ENCODE data around the gene ATP5PB. TPM values are rescaled to one million over a fixed set of nuclear protein-coding genes. Genes with fewer than 3 reads are reported as not detected.

The ATP5PB gene
- total RNA-seq, 5 donors from 2014 or later (not counting 1 experiment from before 2014, with no cell fraction given), result 88.1 to 129 (median 118) TPM

DNA sequence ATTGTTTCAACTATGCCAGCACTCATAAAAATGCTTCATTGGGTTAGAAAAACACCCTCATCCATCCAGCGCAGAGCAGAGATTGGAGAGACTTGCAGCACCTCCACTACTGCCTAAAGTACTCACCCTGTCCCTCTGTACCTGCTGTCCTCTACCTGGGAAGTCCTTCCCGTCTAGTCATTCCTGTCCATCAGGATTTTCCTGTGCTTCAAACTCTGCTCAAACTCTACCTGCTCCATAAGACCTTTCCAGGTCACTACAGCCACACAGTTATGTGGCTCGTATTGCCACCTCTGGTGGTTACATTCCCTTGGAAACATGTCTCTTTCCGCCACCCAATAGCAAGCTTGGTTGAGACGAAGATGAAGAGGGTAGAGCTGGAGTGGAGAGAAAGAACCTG is 28.9 kb upstream of the ATP5PB start:
- H3K36me3 Mint-ChIP-seq, result peaks cover 66% of the 10 kb centered on the region
- H3K4me1 Mint-ChIP-seq, result no peaks in the 10 kb centered on the region
- H3K9me3 Mint-ChIP-seq, result no peaks in the 10 kb centered on the region
- DNase-seq (no peak), ATAC-seq (replicated peaks in 1 of 4) (no peak)
- H3K4me1 ChIP-seq (ENCODE audit: control insufficient read depth in 1 of 2, extremely low read depth in 1 of 2, insufficient read depth in 2 of 2, low read length in 2 of 2), result no peaks in the 10 kb centered on the region
- H3K27ac Mint-ChIP-seq, result no peak overlapping the region
- POLR2A ChIA-PET, result interaction anchor here in 1 of 2 donors (0.7 kb wide), 1 partner anchor 379 kb away, joined by 3 read pairs; no protein-coding TSS in a partner anchor
- H3K4me3 ChIP-seq (ENCODE audit: control insufficient read depth in 1 of 2, extremely low read depth in 1 of 2, low read length in 1 of 2), result no peak overlapping the region
- CTCF ChIA-PET, result no interaction called here
- H3K27me3 Mint-ChIP-seq, result no peaks in the 10 kb centered on the region
- H3K9me3 ChIP-seq, result no peaks in the 10 kb centered on the region
- WGBS (ENCODE audit: insufficient coverage), result 54% methylated on average over 3 of the region's 5 CpGs
- H3K27me3 ChIP-seq (replicated peaks in 1 of 2; ENCODE audit: control insufficient read depth in 2 of 2, extremely low read depth in 1 of 2, insufficient read depth in 2 of 2, low read length in 1 of 2), result peaks cover 0 to 2% of the 10 kb centered on the region in 2 experiments
- no peak overlapping the region for H3K27ac ChIP-seq (ENCODE audit: low read length)
- H3K36me3 ChIP-seq (ENCODE audit: control insufficient read depth in 2 of 2, extremely low read depth in 1 of 2, insufficient read depth in 1 of 2, low read length in 1 of 2), result peaks cover 5 to 10% of the 10 kb centered on the region in 2 donors
- H3K4me3 Mint-ChIP-seq, result no peak overlapping the region

DNA sequence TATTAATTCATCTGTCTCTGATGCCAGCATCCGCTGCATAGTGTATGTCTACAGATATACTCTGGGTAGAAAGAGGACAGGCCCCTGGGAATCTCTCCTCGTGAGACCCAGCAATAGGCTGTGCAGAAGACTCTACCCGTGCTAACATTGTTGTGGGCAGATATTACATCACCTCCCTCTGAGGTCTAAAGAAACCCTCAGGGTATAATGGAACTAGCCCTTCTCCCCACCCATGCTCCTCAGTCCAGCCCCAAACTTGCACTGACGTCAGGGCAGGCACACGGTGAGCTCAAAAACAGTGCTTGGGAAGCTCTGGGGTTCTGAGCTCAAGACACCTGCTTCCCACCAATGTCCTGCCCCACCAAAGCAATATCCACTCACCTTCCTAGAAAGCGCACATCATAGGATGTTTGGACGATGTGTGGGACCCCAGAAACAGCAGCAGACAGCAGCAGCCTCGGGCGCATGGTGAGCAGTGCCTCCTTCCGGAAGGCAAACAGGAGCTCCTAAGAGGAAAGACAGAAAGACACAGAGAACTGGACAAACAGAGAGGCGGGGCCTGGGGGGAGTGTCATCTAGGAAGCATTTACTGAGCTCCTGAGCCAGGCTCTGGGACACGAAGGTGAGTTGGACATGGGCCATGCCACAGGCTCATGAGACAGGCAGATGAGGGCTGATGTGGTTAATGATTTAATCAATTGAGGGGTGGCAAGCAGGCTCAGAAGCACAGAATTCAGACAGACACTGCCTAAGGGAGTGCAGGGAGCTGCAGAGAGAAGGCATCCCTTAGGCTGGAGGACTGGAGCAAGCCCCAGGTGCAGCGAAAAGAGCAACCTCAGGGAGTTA is 26.5 kb upstream of the ATP5PB start:
- H3K4me3 ChIP-seq (ENCODE audit: control insufficient read depth in 1 of 2, extremely low read depth in 1 of 2, low read length in 1 of 2), result no peak overlapping the region
- no peaks in the 10 kb centered on the region for H3K9me3 ChIP-seq
- Mint-ChIP-seq H3K4me1 (peaks cover 0 to 8% (median 3%) of the 10 kb centered on the region in 3 donors), H3K36me3 (peaks cover 49% of the 10 kb centered on the region), H3K27ac (no peak overlapping the region), H3K27me3 (no peaks in the 10 kb centered on the region), H3K9me3 (no peaks in the 10 kb centered on the region), H3K4me3 (no peak overlapping the region)
- DNase-seq (no peak), ATAC-seq (replicated peaks in 1 of 4) (no peak)
- H3K27ac ChIP-seq (ENCODE audit: low read length), result no peak overlapping the region
- peaks cover 4 to 5% of the 10 kb centered on the region in 2 donors for H3K36me3 ChIP-seq (ENCODE audit: control insufficient read depth in 2 of 2, extremely low read depth in 1 of 2, insufficient read depth in 1 of 2, low read length in 1 of 2)
- 85% methylated on average over 10 of the region's 13 CpGs for WGBS (ENCODE audit: insufficient coverage)
- CTCF ChIA-PET, result interaction anchor here in 1 of 2 donors (0.7 kb wide), 1 partner anchor 14 kb away, joined by 3 read pairs; no protein-coding TSS in a partner anchor
- POLR2A ChIA-PET, result interaction anchor here in 1 of 2 donors (0.6 kb wide), 1 partner anchor 758 kb away, joined by 5 read pairs; no protein-coding TSS in a partner anchor
- peaks cover 0 to 4% of the 10 kb centered on the region in 2 experiments for H3K27me3 ChIP-seq (replicated peaks in 1 of 2; ENCODE audit: control insufficient read depth in 2 of 2, extremely low read depth in 1 of 2, insufficient read depth in 2 of 2, low read length in 1 of 2)
- H3K4me1 ChIP-seq (ENCODE audit: control insufficient read depth in 1 of 2, extremely low read depth in 1 of 2, insufficient read depth in 2 of 2, low read length in 2 of 2), result no peaks in the 10 kb centered on the region

DNA sequence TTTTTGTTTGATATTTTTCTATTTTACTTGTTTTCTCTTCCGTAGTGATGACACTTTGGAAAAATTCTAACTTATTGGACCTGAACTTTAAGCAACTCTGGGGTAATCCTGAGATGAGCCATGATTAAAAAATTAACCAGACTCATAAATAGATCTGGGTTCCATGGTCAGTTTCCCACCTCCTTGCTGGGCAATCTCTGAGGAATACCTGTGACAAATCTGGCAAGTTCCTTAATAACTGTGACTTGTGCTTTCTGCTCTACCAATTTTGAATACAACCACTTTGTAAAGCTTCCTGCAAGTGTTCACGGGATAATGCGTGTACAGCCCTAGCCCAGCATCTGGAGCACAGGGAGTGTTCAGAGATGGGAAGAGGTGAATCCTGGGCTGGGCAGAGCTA is 25.0 kb upstream of the ATP5PB start:
- no peaks in the 10 kb centered on the region for H3K9me3 Mint-ChIP-seq
- DNase-seq (no peak), ATAC-seq (replicated peaks in 1 of 4) (no peak)
- Histone ChIP-seq H3K27ac (ENCODE audit: low read length) (no peak overlapping the region), H3K4me3 (ENCODE audit: control insufficient read depth in 1 of 2, extremely low read depth in 1 of 2, low read length in 1 of 2) (no peak overlapping the region), H3K9me3 (no peaks in the 10 kb centered on the region), H3K27me3 (replicated peaks in 1 of 2; ENCODE audit: control insufficient read depth in 2 of 2, extremely low read depth in 1 of 2, insufficient read depth in 2 of 2, low read length in 1 of 2) (peaks cover 0 to 4% of the 10 kb centered on the region in 2 experiments), H3K36me3 (ENCODE audit: control insufficient read depth in 2 of 2, extremely low read depth in 1 of 2, insufficient read depth in 1 of 2, low read length in 1 of 2) (peaks cover 4 to 5% of the 10 kb centered on the region in 2 donors), H3K4me1 (ENCODE audit: control insufficient read depth in 1 of 2, extremely low read depth in 1 of 2, insufficient read depth in 2 of 2, low read length in 2 of 2) (no peaks in the 10 kb centered on the region)
- H3K36me3 Mint-ChIP-seq, result peaks cover 36% of the 10 kb centered on the region
- ChIA-PET CTCF (interaction anchor here (0.5 kb wide), 2 partner anchors 194 to 1315 kb away, joined by 3 to 10 read pairs; no protein-coding TSS in a partner anchor), POLR2A (no interaction called here)
- H3K4me1 Mint-ChIP-seq, result peaks cover 3 to 8% (median 4%) of the 10 kb centered on the region in 3 donors
- no CpG with 5 or more reads among the region's 3 CpGs for WGBS (ENCODE audit: insufficient coverage)
- H3K27ac Mint-ChIP-seq, result no peak overlapping the region
- no peaks in the 10 kb centered on the region for H3K27me3 Mint-ChIP-seq
- H3K4me3 Mint-ChIP-seq, result no peak overlapping the region

DNA sequence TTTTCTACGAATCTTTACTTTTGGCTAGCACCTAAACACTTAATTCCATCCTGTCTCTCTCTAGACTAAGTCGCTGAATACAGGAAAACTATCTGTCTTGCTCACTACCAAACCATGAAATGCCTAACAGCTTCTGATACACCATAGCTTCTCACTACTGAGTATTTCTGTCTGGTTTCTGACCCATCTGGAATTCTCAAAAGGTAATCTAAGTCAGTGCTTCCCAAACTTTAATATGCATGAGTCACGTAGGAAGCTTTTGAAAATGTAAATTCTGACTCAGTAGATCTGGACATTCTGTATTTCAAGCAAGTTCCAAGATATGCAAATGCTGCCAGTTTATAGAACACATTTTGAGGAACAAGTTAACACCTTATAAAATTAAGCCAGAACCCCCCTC is 12.5 kb upstream of the ATP5PB start:
- H3K36me3 ChIP-seq (ENCODE audit: control insufficient read depth in 2 of 2, extremely low read depth in 1 of 2, insufficient read depth in 1 of 2, low read length in 1 of 2), result peaks cover 4 to 35% of the 10 kb centered on the region in 2 donors
- DNase-seq (no peak), ATAC-seq (replicated peaks in 1 of 4) (no peak)
- no peaks in the 10 kb centered on the region for H3K9me3 ChIP-seq
- no peaks in the 10 kb centered on the region for H3K9me3 Mint-ChIP-seq
- ChIA-PET POLR2A (no interaction called here), CTCF (interaction anchor here (0.7 kb wide), 2 partner anchors 10 to 14 kb away, joined by 3 read pairs; no protein-coding TSS in a partner anchor)
- H3K4me1 ChIP-seq (ENCODE audit: control insufficient read depth in 1 of 2, extremely low read depth in 1 of 2, insufficient read depth in 2 of 2, low read length in 2 of 2), result peaks cover 0 to 7% of the 10 kb centered on the region in 2 experiments
- H3K4me3 Mint-ChIP-seq, result no peak overlapping the region
- no peaks in the 10 kb centered on the region for H3K27me3 ChIP-seq (replicated peaks in 1 of 2; ENCODE audit: control insufficient read depth in 2 of 2, extremely low read depth in 1 of 2, insufficient read depth in 2 of 2, low read length in 1 of 2)
- H3K36me3 Mint-ChIP-seq, result peaks cover 22% of the 10 kb centered on the region
- H3K27ac Mint-ChIP-seq, result peak overlapping the region; percentile 68 to 81
- 50% methylated on average over 2 of the region's 3 CpGs for WGBS (ENCODE audit: insufficient coverage)
- no peak overlapping the region for H3K4me3 ChIP-seq (ENCODE audit: control insufficient read depth in 1 of 2, extremely low read depth in 1 of 2, low read length in 1 of 2)
- no peak overlapping the region for H3K27ac ChIP-seq (ENCODE audit: low read length)
- no peaks in the 10 kb centered on the region for H3K27me3 Mint-ChIP-seq
- H3K4me1 Mint-ChIP-seq, result peaks cover 8 to 10% (median 9%) of the 10 kb centered on the region in 3 donors

DNA sequence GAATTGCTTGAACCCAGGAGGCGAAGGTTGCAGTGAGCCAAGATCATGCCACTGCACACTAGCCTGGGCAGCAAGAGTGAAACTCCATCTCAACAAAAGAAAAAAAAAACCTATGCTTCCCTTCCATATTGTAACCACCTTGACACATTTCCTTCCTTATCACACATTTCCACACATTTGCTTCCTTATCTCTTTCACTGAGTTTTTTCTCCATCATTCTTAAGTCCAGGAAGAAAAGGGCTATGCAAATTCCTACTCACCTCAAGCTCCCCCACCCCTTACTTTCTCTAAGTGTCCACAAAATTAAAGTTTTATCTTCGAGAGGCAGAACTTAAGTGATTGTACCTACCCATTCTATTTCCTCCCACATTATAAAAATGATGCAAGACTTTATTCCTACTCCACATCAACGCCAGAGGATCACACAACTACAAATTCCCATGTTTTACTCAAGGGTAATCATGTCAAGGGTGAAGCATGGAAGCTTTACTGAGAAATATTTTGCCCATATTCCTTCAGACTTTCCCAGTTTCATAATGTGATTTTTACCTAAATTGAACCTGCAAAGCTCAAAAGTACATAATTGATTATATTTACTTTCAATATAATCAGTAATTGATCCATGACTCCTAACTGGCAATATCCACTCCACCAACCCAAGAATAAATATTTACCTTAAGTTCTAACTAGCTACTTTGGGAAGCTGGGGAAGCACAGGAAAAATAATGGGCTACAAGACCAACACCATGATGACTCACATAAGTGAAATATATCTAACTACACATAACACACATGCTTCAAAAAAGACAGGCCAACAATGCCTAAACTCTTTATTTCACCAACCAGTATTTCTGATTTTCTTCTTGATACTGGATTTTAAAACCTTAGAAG is 9.6 kb upstream of the ATP5PB start:
- no CpG with 5 or more reads among the region's 3 CpGs for WGBS (ENCODE audit: insufficient coverage)
- Histone ChIP-seq H3K27ac (ENCODE audit: low read length) (no peak overlapping the region), H3K36me3 (ENCODE audit: control insufficient read depth in 2 of 2, extremely low read depth in 1 of 2, insufficient read depth in 1 of 2, low read length in 1 of 2) (peaks cover 13 to 64% of the 10 kb centered on the region in 2 donors), H3K9me3 (no peaks in the 10 kb centered on the region), H3K4me3 (ENCODE audit: control insufficient read depth in 1 of 2, extremely low read depth in 1 of 2, low read length in 1 of 2) (no peak overlapping the region), H3K4me1 (ENCODE audit: control insufficient read depth in 1 of 2, extremely low read depth in 1 of 2, insufficient read depth in 2 of 2, low read length in 2 of 2) (peaks cover 0 to 10% of the 10 kb centered on the region in 2 experiments), H3K27me3 (replicated peaks in 1 of 2; ENCODE audit: control insufficient read depth in 2 of 2, extremely low read depth in 1 of 2, insufficient read depth in 2 of 2, low read length in 1 of 2) (no peaks in the 10 kb centered on the region)
- no peaks in the 10 kb centered on the region for H3K9me3 Mint-ChIP-seq
- ChIA-PET POLR2A (no interaction called here), CTCF (interaction anchor here in 1 of 2 donors (0.8 kb wide), 1 partner anchor 330 kb away, joined by 3 read pairs; no protein-coding TSS in a partner anchor)
- DNase-seq, result no peak
- no peak for ATAC-seq (replicated peaks in 1 of 4)
- H3K4me1 Mint-ChIP-seq, result peaks cover 21 to 28% (median 25%) of the 10 kb centered on the region in 3 donors
- peak overlapping the region; percentile 17 to 57 for H3K27ac Mint-ChIP-seq
- H3K27me3 Mint-ChIP-seq, result no peaks in the 10 kb centered on the region
- peaks cover 44% of the 10 kb centered on the region for H3K36me3 Mint-ChIP-seq
- H3K4me3 Mint-ChIP-seq, result no peak overlapping the region

All from T-cell (primary cell).